PC-9 (cell line): ENCODE data around the gene EPHB3. TPM values are rescaled to one million over a fixed set of nuclear protein-coding genes. Genes with fewer than 3 reads are reported as not detected.
A peak's percentile ranks its signal among the peaks of the same experiment; 100 is the strongest.

ENCODE experiments used
- BruUV-seq: library from RNA; stranded (reverse); fragments of 400-500 nt; replicated peaks from 2 replicates; lab custom pipeline; 2021; lab: Mats Ljungman, UMichigan
- CTCF ChIA-PET: fragments of 300-600 bp; sonication (Branson Sonifier 250); formaldehyde crosslinking; loops from one replicate; lab custom pipeline; 2022; ENCODE audit warnings: antibody characterized with exemption; lab: Charles Lee
- POLR2A ChIA-PET: fragments of 300-600 bp; sonication (Branson Sonifier 250); formaldehyde crosslinking; loops from one replicate; lab custom pipeline; 2022; ENCODE audit warnings: antibody characterized with exemption; ENCODE audit not compliant: unreplicated experiment; lab: Charles Lee
- DNase-seq, 2 experiments: peaks; one replicate each; pipeline versions ENCODE4 v3.0.0 to v3.0.0-alpha.2; 2015 to 2022; ENCODE audit warnings: mixed read lengths in 1 of 2
- H2AFZ ChIP-seq: fragments of 200-600 bp; sonication (generic); 2 replicates; pipeline ENCODE4 v1.8.1; 2017; ENCODE audit warnings: antibody characterized with exemption
- H3F3A ChIP-seq: fragments of 200-600 bp; sonication (generic); 2 replicates; pipeline ENCODE4 v1.8.1; 2017; ENCODE audit warnings: antibody characterized with exemption, mild to moderate bottlenecking, low read depth; ENCODE audit not compliant: insufficient read depth
- H3K27ac ChIP-seq: fragments of 200-600 bp; sonication (generic); 2 replicates; pipeline ENCODE4 v1.6.1; 2016; ENCODE audit warnings: mixed run types
- H3K27me3 ChIP-seq: fragments of 200-600 bp; sonication (generic); 2 replicates; pipeline ENCODE4 v1.6.1; 2016; ENCODE audit warnings: low read depth, mixed run types; ENCODE audit not compliant: insufficient read depth
- H3K36me3 ChIP-seq: fragments of 200-600 bp; sonication (generic); 2 replicates; pipeline ENCODE4 v1.6.1; 2016; ENCODE audit warnings: low read depth, mixed run types
- H3K4me1 ChIP-seq: fragments of 200-600 bp; sonication (generic); replicated peaks from 2 replicates; pipeline ENCODE4 v1.6.1; 2016; ENCODE audit warnings: mixed run types; ENCODE audit not compliant: insufficient read depth
- H3K4me2 ChIP-seq: fragments of 200-600 bp; sonication (generic); 2 replicates; pipeline ENCODE4 v1.6.1; 2017; ENCODE audit warnings: mixed run types
- H3K4me3 ChIP-seq: fragments of 200-600 bp; sonication (generic); 2 replicates; pipeline ENCODE4 v1.6.1; 2016; ENCODE audit warnings: mixed run types
- H3K79me2 ChIP-seq: fragments of 200-600 bp; sonication (generic); 2 replicates; pipeline ENCODE4 v1.6.1; 2017; ENCODE audit warnings: low read depth, mixed run types
- H3K9me2 ChIP-seq: fragments of 200-600 bp; sonication (generic); 2 replicates; pipeline ENCODE4 v1.8.1; 2017; ENCODE audit warnings: mild to moderate bottlenecking; ENCODE audit not compliant: insufficient read depth
- H3K9me3 ChIP-seq: fragments of 200-600 bp; sonication (generic); 2 replicates; pipeline ENCODE4 v1.8.1; 2016; ENCODE audit warnings: low read depth; ENCODE audit not compliant: insufficient read depth
- H4K20me1 ChIP-seq: fragments of 200-600 bp; sonication (generic); 2 replicates; pipeline ENCODE4 v1.8.1; 2017; ENCODE audit not compliant: insufficient read depth
- CTCF ChIP-seq: fragments of 200-600 bp; sonication (generic); conservative IDR thresholded peaks from 2 replicates; pipeline ENCODE4 v1.6.1; 2017; ENCODE audit warnings: mixed run types, antibody characterized with exemption, mild to moderate bottlenecking, moderate library complexity
- EZH2 ChIP-seq: fragments of 200-600 bp; sonication (generic); IDR thresholded peaks from 2 replicates; pipeline ENCODE4 v1.8.0; 2017; ENCODE audit warnings: antibody characterized with exemption, low read depth
- intact Hi-C: fragments of 100-400 bp; cut with micrococcal nuclease; formaldehyde crosslinking; loops from one replicate; pipeline ENCODE4 v1.10.0; 2022; ENCODE audit not compliant: unreplicated experiment
- total RNA-seq: library from RNA; stranded (reverse); gene quantifications from 2 replicates; pipeline ENCODE4 v1.2.3, GENCODE V29; 2021

EPHB3 gene
- total RNA-seq, 1 experiment from 2014 or later: 15.7 TPM

DNA sequence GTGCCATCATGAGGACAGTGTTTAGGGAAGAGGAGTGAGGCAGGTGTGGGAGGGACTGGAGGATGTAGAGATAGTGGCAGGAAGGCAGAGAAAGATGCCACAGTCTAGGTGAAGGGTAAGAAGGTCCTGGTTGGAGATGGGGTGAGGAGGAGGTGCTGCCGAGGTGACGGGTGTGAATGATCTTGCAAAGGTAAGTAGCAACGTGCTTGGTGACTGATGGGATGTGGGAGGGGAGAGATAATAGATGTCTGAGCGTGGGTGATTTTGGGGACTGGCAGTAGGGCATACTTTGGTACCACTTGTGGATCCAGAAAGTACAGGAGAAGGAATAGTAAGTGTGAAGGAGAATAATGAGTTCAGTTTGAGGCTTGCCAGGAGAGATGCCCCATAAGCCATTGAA, 27.2 kb downstream of the EPHB3 start:
- CTCF ChIA-PET: no interaction called here
- no peaks in the 10 kb centered on the region for H3F3A ChIP-seq
- no peaks in the 10 kb centered on the region for H3K79me2 ChIP-seq
- H3K4me3 ChIP-seq: no peak overlapping the region
- peaks cover 7% of the 10 kb centered on the region; the same call in 1 of the 2 replicates for H3K27me3 ChIP-seq
- 0 out of 2 replicates have a peak, but pooled peaks cover 4% of the 10 kb centered on the region for H4K20me1 ChIP-seq
- H3K4me2 ChIP-seq: no peak overlapping the region
- H2AFZ ChIP-seq: no peak overlapping the region
- no TSS peak for BruUV-seq
- H3K4me1 ChIP-seq: no peaks in the 10 kb centered on the region
- no peaks in the 10 kb centered on the region for H3K9me3 ChIP-seq
- no peak for TF ChIP-seq CTCF
- no peak for TF ChIP-seq EZH2
- intact Hi-C loops: no loop called here
- no peaks in the 10 kb centered on the region for H3K9me2 ChIP-seq
- H3K27ac ChIP-seq: no peak overlapping the region
- DNase-seq: no peak
- H3K36me3 ChIP-seq: no peaks in the 10 kb centered on the region
- POLR2A ChIA-PET: no interaction called here

- no peaks in the 10 kb centered on the region for H3K79me2 ChIP-seq
- ChIA-PET POLR2A (no interaction called here), CTCF (no interaction called here)
- H3K36me3 ChIP-seq: no peaks in the 10 kb centered on the region
- H3K27ac ChIP-seq: no peak overlapping the region
- H3K9me2 ChIP-seq: no peaks in the 10 kb centered on the region
- intact Hi-C loops: no loop called here
- no peaks in the 10 kb centered on the region for H3K9me3 ChIP-seq
- H3K4me1 ChIP-seq: no peaks in the 10 kb centered on the region
- TF ChIP-seq CTCF: no peak
- TF ChIP-seq EZH2: no peak
- H3F3A ChIP-seq: no peaks in the 10 kb centered on the region
- H3K27me3 ChIP-seq: peaks cover 7% of the 10 kb centered on the region; the same call in 1 of the 2 replicates
- 0 out of 2 replicates have a peak, but pooled peaks cover 4% of the 10 kb centered on the region for H4K20me1 ChIP-seq
- no peak overlapping the region for H2AFZ ChIP-seq
- peak in 1 of 2 experiments; percentile 39 for DNase-seq
- no TSS peak for BruUV-seq
- no peak overlapping the region for H3K4me3 ChIP-seq
- peak overlapping the region; percentile 22; the same call in 1 of the 2 replicates for H3K4me2 ChIP-seq
These were observed 29.2 kb downstream of the EPHB3 start for GRCh38 chr3:184590795-184591194.

DNA sequence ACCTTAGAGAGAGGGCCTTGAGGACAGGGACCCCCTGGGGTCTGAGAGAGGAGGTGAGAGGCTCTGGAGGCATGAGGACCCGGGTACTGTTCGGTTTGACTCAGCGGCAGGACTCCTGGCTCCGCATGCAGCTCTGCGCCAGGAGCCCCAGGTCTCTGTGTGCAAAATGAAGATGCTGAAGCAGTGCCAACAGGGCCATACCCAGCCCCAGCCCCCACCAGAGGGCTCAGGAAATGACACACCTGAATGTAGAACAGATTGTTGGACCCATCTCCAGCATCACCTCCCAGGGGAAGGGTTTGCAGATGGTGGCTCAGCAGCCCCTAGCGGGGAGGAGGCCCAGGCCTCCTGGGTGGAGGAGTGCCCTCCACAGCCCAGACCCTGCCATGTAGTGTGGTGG, 30.2 kb downstream of the EPHB3 start:
- H4K20me1 ChIP-seq: 0 out of 2 replicates have a peak, but pooled peaks cover 4% of the 10 kb centered on the region
- H3K79me2 ChIP-seq: no peaks in the 10 kb centered on the region
- H3K27ac ChIP-seq: no peak overlapping the region
- H3K9me2 ChIP-seq: no peaks in the 10 kb centered on the region
- no peak overlapping the region for H2AFZ ChIP-seq
- no peak for TF ChIP-seq CTCF
- TF ChIP-seq EZH2: no peak
- H3K4me2 ChIP-seq: no peak overlapping the region
- H3K36me3 ChIP-seq: no peaks in the 10 kb centered on the region
- ChIA-PET POLR2A (interaction anchor here (0.7 kb wide), 1 partner anchor 8 kb away, joined by 5 read pairs; no protein-coding TSS in a partner anchor), CTCF (interaction anchor here (0.5 kb wide), 1 partner anchor 11 kb away, joined by 17 read pairs; no protein-coding TSS in a partner anchor)
- no peaks in the 10 kb centered on the region for H3K9me3 ChIP-seq
- no TSS peak for BruUV-seq
- no peak overlapping the region for H3K4me3 ChIP-seq
- DNase-seq: no peak
- peaks cover 7% of the 10 kb centered on the region; the same call in 1 of the 2 replicates for H3K27me3 ChIP-seq
- H3K4me1 ChIP-seq: no peaks in the 10 kb centered on the region
- no peaks in the 10 kb centered on the region for H3F3A ChIP-seq
- intact Hi-C loops: no loop called here
